PC-3 (cell line): ENCODE results near the gene GPAM. TPM values are rescaled to one million over a fixed set of nuclear protein-coding genes. Genes with fewer than 3 reads are reported as not detected.

Experiments used
- ATAC-seq: fragments of 200-7000 bp; cut with Tn5 transposase; 2 replicates; pipeline ENCODE4 v1.9.1; 2020; ENCODE audit warnings: mild to moderate bottlenecking, moderate library complexity
- BruUV-seq: library from RNA; stranded (reverse); fragments of 400-500 nt; replicated peaks from 2 replicates; lab custom pipeline; 2021; lab: Mats Ljungman, UMichigan
- CTCF ChIA-PET: fragments of 300-600 bp; sonication (Branson Sonifier 250); formaldehyde crosslinking; loops from one replicate; lab custom pipeline; 2022; ENCODE audit warnings: antibody characterized with exemption; lab: Charles Lee
- POLR2A ChIA-PET: fragments of 300-600 bp; sonication (Branson Sonifier 250); formaldehyde crosslinking; loops from one replicate; lab custom pipeline; 2022; ENCODE audit warnings: antibody characterized with exemption; ENCODE audit not compliant: unreplicated experiment; lab: Charles Lee
- DNase-seq: peaks from one replicate; pipeline ENCODE4 v3.0.0-alpha.2; 2015
- H2AFZ ChIP-seq: fragments of 300-600 bp; sonication (generic); 2 replicates; pipeline ENCODE4 v1.6.0; 2016; ENCODE audit warnings: antibody characterized with exemption, low read length
- H3F3A ChIP-seq: fragments of 300-600 bp; sonication (generic); one replicate; pipeline ENCODE4 v1.6.0; 2017; ENCODE audit warnings: antibody characterized with exemption, low read length, control low read depth, mild to moderate bottlenecking; ENCODE audit not compliant: unreplicated experiment
- H3K27ac ChIP-seq: fragments of 300-600 bp; sonication (generic); 2 replicates; pipeline ENCODE4 v1.5.1; 2016; ENCODE audit warnings: mild to moderate bottlenecking, low read length
- H3K27me3 ChIP-seq: fragments of 300-600 bp; sonication (generic); 2 replicates; pipeline ENCODE4 v1.6.1; 2016; ENCODE audit warnings: low read length, mixed read lengths
- H3K36me3 ChIP-seq: fragments of 300-600 bp; sonication (generic); 2 replicates; pipeline ENCODE4 v1.6.1; 2016; ENCODE audit warnings: low read depth, mixed run types, low read length, mixed read lengths
- H3K4me1 ChIP-seq: fragments of 300-600 bp; sonication (generic); 2 replicates; pipeline ENCODE4 v1.5.1; 2016; ENCODE audit warnings: low read length; ENCODE audit not compliant: insufficient read depth
- H3K4me2 ChIP-seq: fragments of 300-600 bp; sonication (generic); 2 replicates; pipeline ENCODE4 v1.6.0; 2016; ENCODE audit warnings: low read length
- H3K4me3 ChIP-seq: fragments of 300-600 bp; sonication (generic); 2 replicates; pipeline ENCODE4 v1.5.1; 2016; ENCODE audit warnings: mild to moderate bottlenecking, low read length, mixed read lengths
- H3K79me2 ChIP-seq: fragments of 300-600 bp; sonication (generic); 2 replicates; pipeline ENCODE4 v1.6.1; 2017; ENCODE audit warnings: low read length, mixed read lengths
- H3K9ac ChIP-seq: fragments of 300-600 bp; sonication (generic); 2 replicates; pipeline ENCODE4 v1.6.0; 2016; ENCODE audit warnings: mild to moderate bottlenecking, low read length
- H3K9me2 ChIP-seq: fragments of 300-600 bp; sonication (generic); replicated peaks from 2 replicates; pipeline ENCODE4 v1.6.1; 2016; ENCODE audit warnings: mixed run types, low read length, mixed read lengths
- H3K9me3 ChIP-seq: fragments of 300-600 bp; sonication (generic); 2 replicates; pipeline ENCODE4 v1.6.1; 2016; ENCODE audit warnings: low read length, mixed read lengths
- H4K20me1 ChIP-seq: fragments of 300-600 bp; sonication (generic); 2 replicates; pipeline ENCODE4 v1.6.1; 2016; ENCODE audit warnings: low read length, mixed read lengths
- EZH2 ChIP-seq: fragments of 300-600 bp; sonication (generic); IDR thresholded peaks from one replicate; pipeline ENCODE4 v1.6.1; 2017; ENCODE audit warnings: antibody characterized with exemption, mild to moderate bottlenecking, low read length; ENCODE audit not compliant: unreplicated experiment
- EZH2phosphoT487 ChIP-seq: fragments of 300-600 bp; sonication (generic); IDR thresholded peaks from 2 replicates; pipeline ENCODE4 v1.6.1; 2018; ENCODE audit warnings: mild to moderate bottlenecking, antibody characterized with exemption, low read length, borderline replicate concordance
- intact Hi-C: fragments of 100-400 bp; cut with micrococcal nuclease; formaldehyde crosslinking; loops from 2 replicates; pipeline ENCODE4 v1.9.0; 2023
- total RNA-seq: library from RNA; depleted of rRNA; stranded (reverse); fragments of >200 nt; gene quantifications from 2 replicates; pipeline ENCODE4 v1.2.3, GENCODE V29; 2014
- TF ChIP-seq, protein P1 (sequence below): fragments of 300-600 bp; sonication (generic); conservative IDR thresholded peaks from 2 replicates; pipeline ENCODE4 v1.5.1; 2017; ENCODE audit warnings: antibody characterized with exemption, low read depth, mild to moderate bottlenecking, low read length

Gene GPAM
- total RNA-seq, 1 experiment from 2014 or later, result 6.2 TPM

DNA sequence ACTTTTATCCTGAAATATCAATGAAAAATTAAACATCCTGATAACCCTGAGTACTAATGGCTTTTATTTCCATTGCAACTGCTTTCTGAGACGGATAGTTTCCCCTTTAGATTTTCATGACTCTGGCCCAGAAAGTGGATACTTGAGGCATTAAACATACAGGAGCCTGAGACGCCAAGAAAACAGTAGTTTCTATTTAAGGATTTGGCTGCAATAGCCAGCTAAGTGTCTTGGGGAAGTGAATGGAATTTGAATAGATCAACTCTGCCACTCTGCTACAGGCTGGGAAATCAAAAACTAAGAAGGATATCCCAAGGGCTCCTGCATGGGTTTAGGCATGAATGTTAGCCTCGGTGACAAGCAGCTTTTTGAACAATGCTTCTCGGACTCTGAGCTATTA lies 24.7 kb upstream of the GPAM start:
- ChIA-PET POLR2A (no interaction called here), CTCF (no interaction called here)
- H4K20me1 ChIP-seq, result no peaks in the 10 kb centered on the region
- TF ChIP-seq EZH2phosphoT487 (no peak), EZH2 (no peak)
- TF ChIP-seq, protein P1, sequence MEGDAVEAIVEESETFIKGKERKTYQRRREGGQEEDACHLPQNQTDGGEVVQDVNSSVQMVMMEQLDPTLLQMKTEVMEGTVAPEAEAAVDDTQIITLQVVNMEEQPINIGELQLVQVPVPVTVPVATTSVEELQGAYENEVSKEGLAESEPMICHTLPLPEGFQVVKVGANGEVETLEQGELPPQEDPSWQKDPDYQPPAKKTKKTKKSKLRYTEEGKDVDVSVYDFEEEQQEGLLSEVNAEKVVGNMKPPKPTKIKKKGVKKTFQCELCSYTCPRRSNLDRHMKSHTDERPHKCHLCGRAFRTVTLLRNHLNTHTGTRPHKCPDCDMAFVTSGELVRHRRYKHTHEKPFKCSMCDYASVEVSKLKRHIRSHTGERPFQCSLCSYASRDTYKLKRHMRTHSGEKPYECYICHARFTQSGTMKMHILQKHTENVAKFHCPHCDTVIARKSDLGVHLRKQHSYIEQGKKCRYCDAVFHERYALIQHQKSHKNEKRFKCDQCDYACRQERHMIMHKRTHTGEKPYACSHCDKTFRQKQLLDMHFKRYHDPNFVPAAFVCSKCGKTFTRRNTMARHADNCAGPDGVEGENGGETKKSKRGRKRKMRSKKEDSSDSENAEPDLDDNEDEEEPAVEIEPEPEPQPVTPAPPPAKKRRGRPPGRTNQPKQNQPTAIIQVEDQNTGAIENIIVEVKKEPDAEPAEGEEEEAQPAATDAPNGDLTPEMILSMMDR, result no peak
- H3K4me3 ChIP-seq, result no peak overlapping the region
- H3K4me1 ChIP-seq, result no peaks in the 10 kb centered on the region
- intact Hi-C loops, result no loop called here
- no peaks in the 10 kb centered on the region for H3K9me2 ChIP-seq
- no peak for DNase-seq
- ATAC-seq, result no peak
- H3K9me3 ChIP-seq, result no peaks in the 10 kb centered on the region
- H3K27ac ChIP-seq, result no peak overlapping the region
- no peak overlapping the region for H3K9ac ChIP-seq
- no peaks in the 10 kb centered on the region for H3K79me2 ChIP-seq
- H3K27me3 ChIP-seq, result peaks cover 7% of the 10 kb centered on the region; the same call in 1 of the 2 replicates
- no TSS peak for BruUV-seq
- no peak overlapping the region for H2AFZ ChIP-seq
- no peaks in the 10 kb centered on the region for H3F3A ChIP-seq
- no peaks in the 10 kb centered on the region for H3K36me3 ChIP-seq
- H3K4me2 ChIP-seq, result no peak overlapping the region

DNA sequence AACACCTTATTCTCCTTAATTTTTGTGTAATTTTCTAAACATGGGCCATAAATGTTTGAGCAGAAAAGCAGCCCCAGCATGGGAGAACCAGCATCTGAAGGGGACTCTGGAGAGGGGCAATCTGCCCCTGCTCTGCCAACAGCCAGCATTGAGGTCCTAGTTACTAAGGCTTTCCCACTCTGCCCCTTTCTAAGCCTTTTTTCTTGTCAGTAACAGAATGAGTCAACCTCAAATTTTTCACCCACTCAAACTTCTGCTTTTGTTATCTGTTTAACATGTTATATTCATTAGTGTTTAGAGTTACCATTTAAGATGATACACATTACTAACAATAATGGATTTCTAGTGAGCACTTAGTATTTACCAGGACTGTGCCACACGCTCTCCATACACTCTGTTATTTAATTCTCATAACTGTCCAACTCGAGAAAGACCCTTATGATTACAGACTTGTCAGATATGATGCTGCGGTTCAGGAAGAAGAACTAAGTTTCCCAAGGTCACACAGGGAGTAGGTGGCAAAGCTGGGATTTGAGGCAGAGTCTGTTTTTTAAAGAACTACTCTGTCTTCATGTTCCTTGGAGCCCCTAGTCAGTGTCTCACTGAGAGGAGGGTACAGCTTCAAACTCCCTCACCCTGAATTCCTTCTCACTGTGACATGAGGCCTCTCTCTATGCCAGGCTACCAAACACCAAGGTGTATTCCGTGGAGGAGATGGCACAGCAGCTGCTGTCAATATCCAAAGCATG lies 19.9 kb upstream of the GPAM start:
- intact Hi-C loops, result no loop called here

More for the DNA sequence above, 19.9 kb upstream of the GPAM start:
- Histone ChIP-seq H3K4me1 (peaks cover 5% of the 10 kb centered on the region; the same call in 1 of the 2 replicates), H3K27me3 (no peaks in the 10 kb centered on the region), H3K27ac (no peak overlapping the region), H3K4me3 (no peak overlapping the region), H3K9me2 (no peaks in the 10 kb centered on the region), H2AFZ (no peak overlapping the region), H4K20me1 (no peaks in the 10 kb centered on the region), H3K9me3 (no peaks in the 10 kb centered on the region), H3F3A (no peaks in the 10 kb centered on the region), H3K4me2 (no peak overlapping the region), H3K36me3 (no peaks in the 10 kb centered on the region), H3K79me2 (no peaks in the 10 kb centered on the region), H3K9ac (no peak overlapping the region)
- DNase-seq (no peak), ATAC-seq (no peak)
- CTCF ChIA-PET, result no interaction called here
- POLR2A ChIA-PET, result no interaction called here
- no peak for TF ChIP-seq EZH2
- TF ChIP-seq, protein P1, result no peak
- TF ChIP-seq EZH2phosphoT487, result no peak
- BruUV-seq, result no TSS peak
